Osteoblast (primary cell): ENCODE measurements around the gene CCSER1. TPM values are rescaled to one million over a fixed set of nuclear protein-coding genes. Genes with fewer than 3 reads are reported as not detected.

Source experiments
- DNase-seq: peaks from one replicate; pipeline ENCODE4 v3.0.0; 2011; ENCODE audit warnings: low spot score, mixed read lengths; ENCODE audit not compliant: insufficient read length; ENCODE audit errors: missing footprints
- H2AFZ ChIP-seq: 2 replicates; pipeline ENCODE4 v1.6.0; 2011; ENCODE audit warnings: mild to moderate bottlenecking, low read length
- H3K27ac ChIP-seq: 2 replicates; pipeline ENCODE4 v1.5.1; 2011; ENCODE audit warnings: mild to moderate bottlenecking, low read depth, low read length, moderate library complexity
- H3K27me3 ChIP-seq: 2 replicates; pipeline ENCODE4 v1.6.0; 2012; ENCODE audit warnings: mild to moderate bottlenecking, control low read depth, inconsistent platforms, low read length, moderate library complexity; ENCODE audit not compliant: insufficient read depth
- H3K36me3 ChIP-seq: 2 replicates; pipeline ENCODE4 v1.5.1; 2011; ENCODE audit warnings: mild to moderate bottlenecking, low read length, control low read depth, moderate library complexity; ENCODE audit not compliant: insufficient read depth
- H3K4me1 ChIP-seq: 2 replicates; pipeline ENCODE4 v1.5.1; 2011; ENCODE audit warnings: mild to moderate bottlenecking, low read length, control low read depth, moderate library complexity; ENCODE audit not compliant: insufficient read depth
- H3K4me2 ChIP-seq: 2 replicates; pipeline ENCODE4 v1.6.0; 2011; ENCODE audit warnings: mild to moderate bottlenecking, low read length; ENCODE audit not compliant: insufficient read depth
- H3K4me3 ChIP-seq: fragments of 200-600 bp; sonication (generic); 3 replicates; pipeline ENCODE4 v1.5.1; 2012; ENCODE audit warnings: mild to moderate bottlenecking, low read length, inconsistent platforms; ENCODE audit not compliant: insufficient read depth
- H3K79me2 ChIP-seq: 2 replicates; pipeline ENCODE4 v1.6.0; 2012; ENCODE audit warnings: mild to moderate bottlenecking, low read length, control low read depth, inconsistent platforms; ENCODE audit not compliant: insufficient read depth
- H3K9me3 ChIP-seq: 2 replicates; pipeline ENCODE4 v1.5.1; 2011; ENCODE audit warnings: low read depth, low read length, control low read depth
- H4K20me1 ChIP-seq: 2 replicates; pipeline ENCODE4 v1.6.0; 2012; ENCODE audit warnings: mild to moderate bottlenecking, low read length, control low read depth; ENCODE audit not compliant: insufficient read depth
- total RNA-seq: library from RNA; depleted of rRNA; stranded (reverse); fragments of >200 nt; gene quantifications from 2 replicates; pipeline ENCODE4 v1.2.3, GENCODE V29; 2012
- TF ChIP-seq, protein P1 (sequence below): IDR thresholded peaks from 2 replicates; pipeline ENCODE4 v1.5.1; 2011; ENCODE audit warnings: mild to moderate bottlenecking, low read depth, low read length, moderate library complexity; ENCODE audit errors: extremely low read depth

CCSER1 gene
- total RNA-seq, 1 donor, result under 0.01 TPM

DNA sequence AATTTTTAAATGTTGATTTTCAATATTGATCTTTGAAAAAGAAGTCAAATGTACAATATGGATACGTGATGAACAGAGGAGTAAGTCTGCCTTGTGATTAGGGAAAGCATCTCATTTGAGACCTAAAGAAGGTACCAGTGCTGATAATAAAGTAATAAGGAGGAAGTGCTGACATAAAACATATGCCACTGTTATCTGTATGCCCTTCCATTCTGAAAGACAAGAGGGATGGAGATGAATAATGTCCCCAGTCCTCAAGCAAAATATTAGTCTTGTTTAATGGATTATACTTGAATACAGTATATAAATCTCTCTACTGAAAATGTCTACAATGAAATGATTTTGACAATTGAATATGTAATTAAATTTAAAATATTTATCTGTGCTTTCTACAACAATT, 58.2 kb downstream of the CCSER1 start:
- no peaks in the 10 kb centered on the region for H3K36me3 ChIP-seq
- H2AFZ ChIP-seq, result no peak overlapping the region
- TF ChIP-seq, protein P1, sequence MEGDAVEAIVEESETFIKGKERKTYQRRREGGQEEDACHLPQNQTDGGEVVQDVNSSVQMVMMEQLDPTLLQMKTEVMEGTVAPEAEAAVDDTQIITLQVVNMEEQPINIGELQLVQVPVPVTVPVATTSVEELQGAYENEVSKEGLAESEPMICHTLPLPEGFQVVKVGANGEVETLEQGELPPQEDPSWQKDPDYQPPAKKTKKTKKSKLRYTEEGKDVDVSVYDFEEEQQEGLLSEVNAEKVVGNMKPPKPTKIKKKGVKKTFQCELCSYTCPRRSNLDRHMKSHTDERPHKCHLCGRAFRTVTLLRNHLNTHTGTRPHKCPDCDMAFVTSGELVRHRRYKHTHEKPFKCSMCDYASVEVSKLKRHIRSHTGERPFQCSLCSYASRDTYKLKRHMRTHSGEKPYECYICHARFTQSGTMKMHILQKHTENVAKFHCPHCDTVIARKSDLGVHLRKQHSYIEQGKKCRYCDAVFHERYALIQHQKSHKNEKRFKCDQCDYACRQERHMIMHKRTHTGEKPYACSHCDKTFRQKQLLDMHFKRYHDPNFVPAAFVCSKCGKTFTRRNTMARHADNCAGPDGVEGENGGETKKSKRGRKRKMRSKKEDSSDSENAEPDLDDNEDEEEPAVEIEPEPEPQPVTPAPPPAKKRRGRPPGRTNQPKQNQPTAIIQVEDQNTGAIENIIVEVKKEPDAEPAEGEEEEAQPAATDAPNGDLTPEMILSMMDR, result no peak
- no peaks in the 10 kb centered on the region for H3K4me1 ChIP-seq
- H4K20me1 ChIP-seq, result no peaks in the 10 kb centered on the region
- no peak overlapping the region for H3K27ac ChIP-seq
- H3K79me2 ChIP-seq, result no peaks in the 10 kb centered on the region
- no peak overlapping the region for H3K4me3 ChIP-seq
- H3K27me3 ChIP-seq, result no peaks in the 10 kb centered on the region
- no peaks in the 10 kb centered on the region for H3K9me3 ChIP-seq
- DNase-seq, result no peak
- H3K4me2 ChIP-seq, result no peak overlapping the region

DNA sequence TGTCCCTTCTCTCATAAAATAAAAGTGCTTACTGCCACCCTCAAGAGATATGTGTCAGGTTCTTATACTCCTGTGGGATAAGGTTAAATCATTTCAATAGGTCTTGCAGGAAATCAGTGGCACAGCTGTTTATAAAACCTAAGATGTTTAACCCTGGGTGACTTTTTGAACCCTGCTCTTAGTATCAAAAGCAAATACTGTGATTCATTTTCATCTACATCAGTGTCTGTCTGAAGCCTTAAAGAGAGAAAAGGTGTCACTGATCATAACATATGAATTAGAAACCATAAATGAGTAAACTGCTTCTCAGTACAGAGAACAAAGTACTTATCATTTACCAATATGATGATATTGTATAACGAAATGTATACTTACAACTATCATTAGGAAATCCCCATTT, 59.0 kb downstream of the CCSER1 start:
- Histone ChIP-seq H2AFZ (no peak overlapping the region), H3K4me3 (no peak overlapping the region), H3K27ac (no peak overlapping the region), H3K9me3 (no peaks in the 10 kb centered on the region), H3K36me3 (no peaks in the 10 kb centered on the region), H3K4me2 (no peak overlapping the region), H3K27me3 (no peaks in the 10 kb centered on the region), H3K79me2 (no peaks in the 10 kb centered on the region), H4K20me1 (no peaks in the 10 kb centered on the region), H3K4me1 (no peaks in the 10 kb centered on the region)
- no peak for DNase-seq
- TF ChIP-seq, protein P1, result no peak

DNA sequence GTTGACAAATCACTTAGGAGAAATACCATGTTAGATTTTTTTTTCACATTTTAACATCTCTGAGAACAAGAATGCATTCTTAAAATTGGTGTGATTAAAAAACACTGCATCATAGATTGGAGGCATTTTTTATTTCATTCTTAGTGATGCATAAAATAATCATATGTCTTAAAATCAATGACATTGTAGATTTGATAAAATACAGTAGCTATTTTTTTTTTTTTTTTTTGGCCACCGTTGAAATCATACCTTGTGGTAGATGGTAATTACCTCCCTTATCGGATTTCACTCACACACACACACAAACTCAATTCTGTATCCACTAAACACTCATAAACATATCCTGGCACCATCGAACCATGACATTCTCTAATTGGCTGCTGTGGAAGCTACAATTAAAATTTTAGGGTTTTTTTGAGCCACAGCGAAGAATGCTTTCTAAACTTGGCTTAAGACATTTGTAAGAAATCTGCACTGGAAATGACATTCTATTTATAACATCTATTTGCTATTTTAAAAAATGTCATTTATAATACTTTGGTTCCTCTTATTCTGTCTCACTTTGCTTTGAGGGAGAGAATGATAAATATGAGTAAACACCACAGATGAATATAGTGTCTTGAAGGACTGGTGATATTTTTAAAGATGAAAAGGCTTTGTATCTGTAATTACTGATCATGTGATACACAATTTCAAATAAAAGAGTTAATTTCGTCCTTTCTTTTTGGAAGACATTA, 60.1 kb downstream of the CCSER1 start:
- no peaks in the 10 kb centered on the region for H3K9me3 ChIP-seq
- no peak for DNase-seq
- H3K4me3 ChIP-seq, result no peak overlapping the region
- no peak overlapping the region for H3K4me2 ChIP-seq
- H4K20me1 ChIP-seq, result no peaks in the 10 kb centered on the region
- H3K36me3 ChIP-seq, result no peaks in the 10 kb centered on the region
- H3K27me3 ChIP-seq, result no peaks in the 10 kb centered on the region
- no peaks in the 10 kb centered on the region for H3K79me2 ChIP-seq
- TF ChIP-seq, protein P1, result no peak
- H3K4me1 ChIP-seq, result no peaks in the 10 kb centered on the region
- H2AFZ ChIP-seq, result no peak overlapping the region
- no peak overlapping the region for H3K27ac ChIP-seq

DNA sequence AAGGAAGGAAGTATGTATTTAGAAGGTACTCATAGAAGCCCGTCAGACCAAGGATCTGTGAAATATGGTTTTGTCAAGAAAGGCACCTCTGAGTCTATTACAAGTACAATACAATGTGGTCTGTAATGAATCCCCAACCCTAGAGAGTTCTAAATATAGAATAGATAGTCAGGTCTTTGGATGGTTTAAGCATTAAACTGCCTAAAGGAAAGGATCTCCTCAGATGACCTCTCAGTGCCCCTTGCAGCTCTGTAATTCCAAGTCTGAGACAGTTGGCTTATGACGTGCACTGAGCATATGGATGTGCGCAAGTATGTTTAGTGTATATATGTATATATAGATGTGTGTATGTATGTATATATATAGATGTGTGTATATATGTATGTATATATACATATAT, 62.0 kb downstream of the CCSER1 start:
- DNase-seq, result no peak
- Histone ChIP-seq H3K79me2 (no peaks in the 10 kb centered on the region), H2AFZ (no peak overlapping the region), H3K4me2 (no peak overlapping the region), H3K27ac (no peak overlapping the region), H3K27me3 (no peaks in the 10 kb centered on the region), H3K36me3 (no peaks in the 10 kb centered on the region), H4K20me1 (no peaks in the 10 kb centered on the region), H3K4me1 (no peaks in the 10 kb centered on the region), H3K9me3 (no peaks in the 10 kb centered on the region), H3K4me3 (no peak overlapping the region)
- TF ChIP-seq, protein P1, result no peak
